ENCODE measurements around the gene NECTIN1.

DNA sequence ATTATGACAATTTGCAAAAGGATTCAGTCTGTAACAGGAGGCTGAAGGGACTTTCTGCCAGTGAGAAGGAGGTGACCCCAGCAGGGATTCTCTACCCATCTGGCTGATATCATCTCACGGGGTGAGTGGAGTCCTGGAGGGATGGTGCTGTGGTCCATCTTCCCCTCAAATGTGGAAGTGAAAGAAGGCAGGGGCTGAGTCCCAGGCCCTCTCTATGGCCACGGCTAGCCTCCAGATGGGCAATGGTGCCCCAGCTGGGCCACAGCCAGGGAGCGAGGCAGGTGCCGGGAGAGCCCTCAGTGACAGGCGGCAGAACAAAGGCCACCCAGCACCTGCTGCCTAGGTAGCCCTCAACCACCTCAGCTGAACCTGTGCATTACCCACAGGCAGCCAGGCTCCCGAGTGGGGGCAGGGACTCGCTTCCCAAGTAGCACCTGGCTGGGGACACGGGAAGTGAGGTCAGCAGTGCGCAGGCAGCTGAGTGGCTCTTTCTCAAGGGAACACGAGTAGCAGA is 6.7 kb downstream of the NECTIN1 start:
- TF ChIP-seq POLR2AphosphoS5 (IDR thresholded peaks at IDR 0.05; ENCODE audit: low read depth) (no peak), GABPA (IDR thresholded peaks at IDR 0.05; ENCODE audit: low read depth) (no peak), SPI1 (IDR thresholded peaks at IDR 0.05; ENCODE audit: borderline replicate concordance, low read depth) (no peak)
- TF ChIP-seq, protein P1, sequence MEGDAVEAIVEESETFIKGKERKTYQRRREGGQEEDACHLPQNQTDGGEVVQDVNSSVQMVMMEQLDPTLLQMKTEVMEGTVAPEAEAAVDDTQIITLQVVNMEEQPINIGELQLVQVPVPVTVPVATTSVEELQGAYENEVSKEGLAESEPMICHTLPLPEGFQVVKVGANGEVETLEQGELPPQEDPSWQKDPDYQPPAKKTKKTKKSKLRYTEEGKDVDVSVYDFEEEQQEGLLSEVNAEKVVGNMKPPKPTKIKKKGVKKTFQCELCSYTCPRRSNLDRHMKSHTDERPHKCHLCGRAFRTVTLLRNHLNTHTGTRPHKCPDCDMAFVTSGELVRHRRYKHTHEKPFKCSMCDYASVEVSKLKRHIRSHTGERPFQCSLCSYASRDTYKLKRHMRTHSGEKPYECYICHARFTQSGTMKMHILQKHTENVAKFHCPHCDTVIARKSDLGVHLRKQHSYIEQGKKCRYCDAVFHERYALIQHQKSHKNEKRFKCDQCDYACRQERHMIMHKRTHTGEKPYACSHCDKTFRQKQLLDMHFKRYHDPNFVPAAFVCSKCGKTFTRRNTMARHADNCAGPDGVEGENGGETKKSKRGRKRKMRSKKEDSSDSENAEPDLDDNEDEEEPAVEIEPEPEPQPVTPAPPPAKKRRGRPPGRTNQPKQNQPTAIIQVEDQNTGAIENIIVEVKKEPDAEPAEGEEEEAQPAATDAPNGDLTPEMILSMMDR (IDR thresholded peaks at IDR 0.05; ENCODE audit: insufficient read depth, low read length) = no peak
- TF ChIP-seq, protein P2, sequence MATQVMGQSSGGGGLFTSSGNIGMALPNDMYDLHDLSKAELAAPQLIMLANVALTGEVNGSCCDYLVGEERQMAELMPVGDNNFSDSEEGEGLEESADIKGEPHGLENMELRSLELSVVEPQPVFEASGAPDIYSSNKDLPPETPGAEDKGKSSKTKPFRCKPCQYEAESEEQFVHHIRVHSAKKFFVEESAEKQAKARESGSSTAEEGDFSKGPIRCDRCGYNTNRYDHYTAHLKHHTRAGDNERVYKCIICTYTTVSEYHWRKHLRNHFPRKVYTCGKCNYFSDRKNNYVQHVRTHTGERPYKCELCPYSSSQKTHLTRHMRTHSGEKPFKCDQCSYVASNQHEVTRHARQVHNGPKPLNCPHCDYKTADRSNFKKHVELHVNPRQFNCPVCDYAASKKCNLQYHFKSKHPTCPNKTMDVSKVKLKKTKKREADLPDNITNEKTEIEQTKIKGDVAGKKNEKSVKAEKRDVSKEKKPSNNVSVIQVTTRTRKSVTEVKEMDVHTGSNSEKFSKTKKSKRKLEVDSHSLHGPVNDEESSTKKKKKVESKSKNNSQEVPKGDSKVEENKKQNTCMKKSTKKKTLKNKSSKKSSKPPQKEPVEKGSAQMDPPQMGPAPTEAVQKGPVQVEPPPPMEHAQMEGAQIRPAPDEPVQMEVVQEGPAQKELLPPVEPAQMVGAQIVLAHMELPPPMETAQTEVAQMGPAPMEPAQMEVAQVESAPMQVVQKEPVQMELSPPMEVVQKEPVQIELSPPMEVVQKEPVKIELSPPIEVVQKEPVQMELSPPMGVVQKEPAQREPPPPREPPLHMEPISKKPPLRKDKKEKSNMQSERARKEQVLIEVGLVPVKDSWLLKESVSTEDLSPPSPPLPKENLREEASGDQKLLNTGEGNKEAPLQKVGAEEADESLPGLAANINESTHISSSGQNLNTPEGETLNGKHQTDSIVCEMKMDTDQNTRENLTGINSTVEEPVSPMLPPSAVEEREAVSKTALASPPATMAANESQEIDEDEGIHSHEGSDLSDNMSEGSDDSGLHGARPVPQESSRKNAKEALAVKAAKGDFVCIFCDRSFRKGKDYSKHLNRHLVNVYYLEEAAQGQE (IDR thresholded peaks at IDR 0.05; ENCODE audit: insufficient replicate concordance, low read depth) = no peak
